HEK293 (cell line): ENCODE results near the gene SP6.

Experiments used
- CTCF ChIA-PET: fragments of 350-600 bp; formaldehyde crosslinking; extraction: SDS; loops from one replicate; lab custom pipeline; 2021; ENCODE audit warnings: antibody characterized with exemption; lab: Yijun Ruan, JAX
- POLR2A ChIA-PET: fragments of 300-600 bp; formaldehyde crosslinking; extraction: SDS; loops from one replicate; lab custom pipeline; 2020; ENCODE audit warnings: antibody characterized with exemption, inconsistent platforms; lab: Yijun Ruan, JAX
- H3K27ac ChIP-seq: fragments of 200-500 bp; sonication (Bioruptor generic); 2 replicates; pipeline ENCODE4 v1.5.1; 2014; ENCODE audit warnings: low read depth, low read length, control low read depth, inconsistent platforms; ENCODE audit errors: extremely low read depth
- H3K36me3 ChIP-seq, 2 experiments: fragments of 200-500 bp in 1 of 2; sonication (Bioruptor generic) in 1 of 2; 1 replicate in 1 of 2; 2 replicates in 1 of 2; pipeline ENCODE4 v1.5.1; 2014 to 2017; ENCODE audit warnings: inconsistent platforms in 2 of 2, low read length in 2 of 2; ENCODE audit not compliant: control insufficient read depth in 2 of 2, insufficient read depth in 1 of 2
- H3K4me1 ChIP-seq: fragments of 200-500 bp; sonication (Bioruptor generic); 2 replicates; pipeline ENCODE4 v1.5.1; 2014; ENCODE audit warnings: mild to moderate bottlenecking, low read length, inconsistent platforms; ENCODE audit not compliant: control insufficient read depth, insufficient read depth
- H3K4me3 ChIP-seq: 2 replicates; pipeline ENCODE4 v1.5.1; 2011; ENCODE audit warnings: low read depth, mild to moderate bottlenecking, control low read depth, low read length, moderate library complexity
- H3K9me3 ChIP-seq: fragments of 200-500 bp; sonication (Bioruptor generic); 2 replicates; pipeline ENCODE4 v1.5.1; 2014; ENCODE audit warnings: low read depth, low read length, inconsistent platforms; ENCODE audit not compliant: control insufficient read depth, insufficient read depth
- EGR2 ChIP-seq: fragments of 450-650 bp; formaldehyde crosslinking; IDR thresholded peaks from 2 replicates; pipeline ENCODE4 v1.5.1; 2016; ENCODE audit warnings: low read depth, missing biosample characterization, missing genetic modification characterization
- SCRT2 ChIP-seq: fragments of 450-650 bp; formaldehyde crosslinking; IDR thresholded peaks from 2 replicates; pipeline ENCODE4 v1.5.1; 2016; ENCODE audit warnings: missing biosample characterization, missing genetic modification characterization
- ZFHX2 ChIP-seq: fragments of 450-650 bp; formaldehyde crosslinking; conservative IDR thresholded peaks from 2 replicates; pipeline ENCODE4 v1.5.1; 2016; ENCODE audit warnings: missing biosample characterization, missing genetic modification characterization
- ZFP3 ChIP-seq: fragments of 450-650 bp; formaldehyde crosslinking; IDR thresholded peaks from 2 replicates; pipeline ENCODE4 v1.5.1; 2016; ENCODE audit warnings: low read depth, missing biosample characterization, missing genetic modification characterization
- ZFP69B ChIP-seq: fragments of 450-650 bp; formaldehyde crosslinking; IDR thresholded peaks from 2 replicates; pipeline ENCODE4 v1.5.1; 2016; ENCODE audit warnings: missing biosample characterization, missing genetic modification characterization
- ZNF138 ChIP-seq: fragments of 450-650 bp; formaldehyde crosslinking; IDR thresholded peaks from 2 replicates; pipeline ENCODE4 v1.5.1; 2016; ENCODE audit warnings: missing biosample characterization, missing genetic modification characterization, borderline replicate concordance
- ZNF174 ChIP-seq: fragments of 450-650 bp; formaldehyde crosslinking; IDR thresholded peaks from 2 replicates; pipeline ENCODE4 v1.5.0; 2017; ENCODE audit warnings: missing biosample characterization, mild to moderate bottlenecking, missing genetic modification characterization
- ZNF324 ChIP-seq: fragments of 450-650 bp; formaldehyde crosslinking; IDR thresholded peaks from 2 replicates; pipeline ENCODE4 v1.5.1; 2016; ENCODE audit warnings: missing biosample characterization, missing genetic modification characterization
- ZNF544 ChIP-seq: fragments of 450-650 bp; formaldehyde crosslinking; IDR thresholded peaks from 2 replicates; pipeline ENCODE4 v1.5.0; 2017; ENCODE audit warnings: missing biosample characterization, missing genetic modification characterization
- ZNF670 ChIP-seq: fragments of 450-650 bp; formaldehyde crosslinking; IDR thresholded peaks from 2 replicates; pipeline ENCODE4 v1.5.1; 2016; ENCODE audit warnings: missing biosample characterization, missing genetic modification characterization, low read depth
- ZSCAN18 ChIP-seq: fragments of 450-650 bp; formaldehyde crosslinking; IDR thresholded peaks from 2 replicates; pipeline ENCODE4 v1.5.1; 2016; ENCODE audit warnings: missing biosample characterization, missing genetic modification characterization
- TF ChIP-seq, protein P1 (sequence below): fragments of 450-650 bp; formaldehyde crosslinking; IDR thresholded peaks from 2 replicates; pipeline ENCODE4 v1.5.1; 2017; ENCODE audit warnings: missing biosample characterization, missing genetic modification characterization
- TF ChIP-seq, protein P2 (sequence below): fragments of 450-650 bp; formaldehyde crosslinking; IDR thresholded peaks from 2 replicates; pipeline ENCODE4 v1.5.1; 2016; ENCODE audit warnings: missing biosample characterization, missing genetic modification characterization

The SP6 gene

GRCh38 chr17:47839071-47839470, 11.9 kb downstream of the SP6 start:
- TF ChIP-seq ZFP3 (tag by site-specific recombination) (no peak), SCRT2 (tag by site-specific recombination) (peak; percentile 59; the same call in 1 of the 2 replicates)
- ChIA-PET POLR2A (interaction anchor here (1.0 to 2.6 kb wide), 2 partner anchors 7 to 56 kb away, joined by 4 to 27 read pairs; partner anchors contain the start of genes LRRC46, MRPL10 and SP2), CTCF (interaction anchor here (0.7 to 19.4 kb wide), 3 partner anchors 17 to 132 kb away, joined by 4 to 837 read pairs (median 5); partner anchors contain the start of genes CDK5RAP3, OSBPL7 and SP2)
- Histone ChIP-seq H3K36me3 (peaks cover 0 to 47% of the 10 kb centered on the region in 2 experiments; a peak in 1 of 3 replicates), H3K9me3 (no peaks in the 10 kb centered on the region), H3K27ac (no peak overlapping the region), H3K4me3 (no peak overlapping the region), H3K4me1 (no peaks in the 10 kb centered on the region; the same call in 1 of the 2 replicates)

DNA sequence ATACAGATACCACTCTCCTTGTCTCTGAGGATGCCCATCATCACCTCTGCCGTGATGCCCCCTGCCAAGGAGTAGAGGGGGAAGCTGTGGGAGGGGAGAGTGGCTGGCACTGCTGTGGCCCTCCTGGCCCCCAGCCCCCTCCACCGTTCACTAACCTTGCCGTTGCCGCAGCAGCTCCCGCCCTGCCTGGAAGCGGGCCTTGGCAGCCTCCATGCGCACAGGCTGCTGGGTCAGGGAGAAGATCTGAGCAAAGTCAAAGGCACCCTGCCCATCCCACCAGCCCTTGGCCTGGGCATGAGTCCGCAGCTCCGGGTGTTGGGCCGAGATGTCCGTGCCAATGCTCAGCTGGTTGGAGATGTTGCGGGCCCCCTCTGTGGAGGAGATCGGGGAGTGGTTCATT, 12.3 kb downstream of the SP6 start:
- TF ChIP-seq ZNF544 (tag by site-specific recombination): no peak
- TF ChIP-seq, protein P1, sequence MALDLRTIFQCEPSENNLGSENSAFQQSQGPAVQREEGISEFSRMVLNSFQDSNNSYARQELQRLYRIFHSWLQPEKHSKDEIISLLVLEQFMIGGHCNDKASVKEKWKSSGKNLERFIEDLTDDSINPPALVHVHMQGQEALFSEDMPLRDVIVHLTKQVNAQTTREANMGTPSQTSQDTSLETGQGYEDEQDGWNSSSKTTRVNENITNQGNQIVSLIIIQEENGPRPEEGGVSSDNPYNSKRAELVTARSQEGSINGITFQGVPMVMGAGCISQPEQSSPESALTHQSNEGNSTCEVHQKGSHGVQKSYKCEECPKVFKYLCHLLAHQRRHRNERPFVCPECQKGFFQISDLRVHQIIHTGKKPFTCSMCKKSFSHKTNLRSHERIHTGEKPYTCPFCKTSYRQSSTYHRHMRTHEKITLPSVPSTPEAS (tag by site-specific recombination): no peak
- no peak for TF ChIP-seq SCRT2 (tag by site-specific recombination)
- TF ChIP-seq ZNF324 (tag by site-specific recombination): no peak
- H3K4me3 ChIP-seq: no peak overlapping the region
- no peaks in the 10 kb centered on the region; the same call in 1 of the 2 replicates for H3K4me1 ChIP-seq
- CTCF ChIA-PET: interaction anchor here (1.7 to 19.4 kb wide), 2 partner anchors 48 to 132 kb away, joined by 5 to 837 read pairs; partner anchors contain the start of genes CDK5RAP3 and SP2
- peaks cover 0 to 47% of the 10 kb centered on the region in 2 experiments; a peak in 1 of 3 replicates for H3K36me3 ChIP-seq
- POLR2A ChIA-PET: interaction anchor here (1.0 to 1.2 kb wide), 2 partner anchors 55 to 57 kb away, joined by 4 read pairs; partner anchors contain the start of gene SP2
- H3K9me3 ChIP-seq: no peaks in the 10 kb centered on the region
- no peak overlapping the region for H3K27ac ChIP-seq

DNA sequence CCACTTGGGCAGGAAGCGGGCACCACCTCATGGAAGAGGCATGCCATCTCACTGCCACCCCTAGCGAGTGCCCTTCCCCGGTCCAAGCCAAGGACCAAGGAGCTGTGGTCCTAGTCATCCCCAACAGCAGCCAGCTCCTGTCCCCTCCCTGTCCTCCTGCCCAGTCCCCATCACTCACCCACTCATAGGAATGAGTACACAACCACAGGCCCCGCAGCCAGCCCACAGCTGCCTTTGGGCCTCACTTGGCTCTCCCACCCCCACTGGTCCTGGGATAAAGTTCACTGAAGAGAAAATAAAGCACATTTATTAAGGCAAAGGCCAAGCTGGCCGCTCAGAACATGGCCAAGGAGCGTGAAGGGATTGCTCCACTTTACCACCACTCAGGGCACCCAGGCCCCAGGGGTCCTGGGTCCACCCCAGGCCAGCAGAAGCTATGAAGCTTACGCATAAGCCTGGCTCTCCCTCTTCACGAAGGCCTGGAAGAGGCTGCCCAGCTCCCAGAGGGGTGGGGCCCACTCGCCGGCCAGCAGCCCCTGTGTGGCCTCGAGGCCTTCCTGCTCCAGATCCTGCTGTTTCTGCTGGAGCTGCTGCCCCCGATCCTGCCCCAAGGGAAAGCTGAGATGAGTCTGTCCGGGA, 13.4 kb downstream of the SP6 start:
- Histone ChIP-seq H3K9me3 (no peaks in the 10 kb centered on the region), H3K27ac (no peak overlapping the region), H3K4me3 (no peak overlapping the region), H3K36me3 (peaks cover 0 to 47% of the 10 kb centered on the region in 2 experiments; a peak in 1 of 3 replicates), H3K4me1 (no peaks in the 10 kb centered on the region; the same call in 1 of the 2 replicates)
- TF ChIP-seq ZFP3 (tag by site-specific recombination): no peak
- TF ChIP-seq, protein P1 (tag by site-specific recombination): no peak
- TF ChIP-seq ZNF670 (tag by site-specific recombination): no peak
- TF ChIP-seq, protein P2, sequence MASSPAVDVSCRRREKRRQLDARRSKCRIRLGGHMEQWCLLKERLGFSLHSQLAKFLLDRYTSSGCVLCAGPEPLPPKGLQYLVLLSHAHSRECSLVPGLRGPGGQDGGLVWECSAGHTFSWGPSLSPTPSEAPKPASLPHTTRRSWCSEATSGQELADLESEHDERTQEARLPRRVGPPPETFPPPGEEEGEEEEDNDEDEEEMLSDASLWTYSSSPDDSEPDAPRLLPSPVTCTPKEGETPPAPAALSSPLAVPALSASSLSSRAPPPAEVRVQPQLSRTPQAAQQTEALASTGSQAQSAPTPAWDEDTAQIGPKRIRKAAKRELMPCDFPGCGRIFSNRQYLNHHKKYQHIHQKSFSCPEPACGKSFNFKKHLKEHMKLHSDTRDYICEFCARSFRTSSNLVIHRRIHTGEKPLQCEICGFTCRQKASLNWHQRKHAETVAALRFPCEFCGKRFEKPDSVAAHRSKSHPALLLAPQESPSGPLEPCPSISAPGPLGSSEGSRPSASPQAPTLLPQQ: peak; percentile 69
- TF ChIP-seq ZNF174: no peak
- no peak for TF ChIP-seq ZSCAN18 (tag by site-specific recombination)
- TF ChIP-seq ZFP69B (tag by site-specific recombination): 0 out of 2 replicates have a peak, but pooled peaks have one; percentile 14
- TF ChIP-seq ZNF138 (tag by site-specific recombination): no peak
- peak; percentile 46; the same call in 1 of the 2 replicates for TF ChIP-seq ZFHX2 (tag by site-specific recombination)
- TF ChIP-seq EGR2 (tag by site-specific recombination): peak; percentile 75
- POLR2A ChIA-PET: interaction anchor here (0.5 to 1.3 kb wide), 5 partner anchors 26 to 1149 kb away, joined by 3 to 4 read pairs (median 4); partner anchors contain the start of genes CDK5RAP3 and SP2
- CTCF ChIA-PET: interaction anchor here (0.6 to 19.4 kb wide), 5 partner anchors 10 to 754 kb away, joined by 3 to 837 read pairs (median 5); partner anchors contain the start of genes CDK5RAP3 and SP2
